DMS79 treated with DMSO at 0.1 percent for 48 hours (cell line): ENCODE measurements around the gene GLB1L3.
"Not testable (repeated sequence)": the region's sequence is repeated elsewhere in the genome, so short reads cannot be mapped to it uniquely, and the experiment has no call there.

Source experiments
- DNase-seq: peaks from one replicate; lab custom pipeline; 2025; lab: John Stamatoyannopoulos, UW

Gene GLB1L3

GRCh38 chr11:134313821-134314607, 37.8 kb downstream of the GLB1L3 start:
- DNase-seq, result no peak

GRCh38 chr11:134317103-134317502, 40.9 kb downstream of the GLB1L3 start:
- no peak for DNase-seq

- DNase-seq, result not testable (repeated sequence)
These were observed 45.2 kb downstream of the GLB1L3 start for GRCh38 chr11:134321373-134321772.

- no peak for DNase-seq
These were observed 46.4 kb downstream of the GLB1L3 start for GRCh38 chr11:134322553-134322952.

- DNase-seq, result no peak
These were observed 52.3 kb downstream of the GLB1L3 start for GRCh38 chr11:134328433-134328832.

- DNase-seq, result no peak
These were observed 54.6 kb downstream of the GLB1L3 start for GRCh38 chr11:134330611-134331353.

- peak; percentile 63 for DNase-seq
These were observed 55.4 kb downstream of the GLB1L3 start, which contains the start of gene GLB1L2 for GRCh38 chr11:134331354-134332188. Gene GLB1L2, plus strand, starts transcription at chr11:134331988. Its CDS starts 74 bp downstream, at chr11:134332062.

- DNase-seq, result no peak
These were observed 56.0 kb downstream of the GLB1L3 start for GRCh38 chr11:134332189-134332631.

- DNase-seq, result no peak
These were observed 56.6 kb downstream of the GLB1L3 start for GRCh38 chr11:134332782-134333181.

GRCh38 chr11:134333312-134333711, 57.1 kb downstream of the GLB1L3 start:
- no peak for DNase-seq

- DNase-seq, result no peak
These were observed 57.8 kb downstream of the GLB1L3 start for GRCh38 chr11:134333946-134334345.

GRCh38 chr11:134334796-134335571, 58.8 kb downstream of the GLB1L3 start:
- no peak for DNase-seq

- no peak for DNase-seq
These were observed 60.9 kb downstream of the GLB1L3 start for GRCh38 chr11:134337051-134337450.

- DNase-seq, result no peak
These were observed 61.9 kb downstream of the GLB1L3 start for GRCh38 chr11:134338068-134338467.

GRCh38 chr11:134338654-134339053, 62.5 kb downstream of the GLB1L3 start:
- no peak for DNase-seq

- no peak for DNase-seq
These were observed 63.6 kb downstream of the GLB1L3 start for GRCh38 chr11:134339756-134340155.

- DNase-seq, result peak; percentile 87
These were observed 64.3 kb downstream of the GLB1L3 start for GRCh38 chr11:134340354-134340964.

GRCh38 chr11:134341805-134342571, 65.8 kb downstream of the GLB1L3 start:
- no peak for DNase-seq

GRCh38 chr11:134342572-134343340, 66.6 kb downstream of the GLB1L3 start:
- DNase-seq, result no peak
